GM04504 (cell line): ENCODE measurements around the gene NFATC4.
"Not testable (repeated sequence)": the region's sequence is repeated elsewhere in the genome, so short reads cannot be mapped to it uniquely, and the experiment has no call there.

Source experiments
- DNase-seq: peaks from one replicate; pipeline ENCODE4 v3.0.0-alpha.2; 2012; ENCODE audit warnings: low read depth

The NFATC4 gene

DNA sequence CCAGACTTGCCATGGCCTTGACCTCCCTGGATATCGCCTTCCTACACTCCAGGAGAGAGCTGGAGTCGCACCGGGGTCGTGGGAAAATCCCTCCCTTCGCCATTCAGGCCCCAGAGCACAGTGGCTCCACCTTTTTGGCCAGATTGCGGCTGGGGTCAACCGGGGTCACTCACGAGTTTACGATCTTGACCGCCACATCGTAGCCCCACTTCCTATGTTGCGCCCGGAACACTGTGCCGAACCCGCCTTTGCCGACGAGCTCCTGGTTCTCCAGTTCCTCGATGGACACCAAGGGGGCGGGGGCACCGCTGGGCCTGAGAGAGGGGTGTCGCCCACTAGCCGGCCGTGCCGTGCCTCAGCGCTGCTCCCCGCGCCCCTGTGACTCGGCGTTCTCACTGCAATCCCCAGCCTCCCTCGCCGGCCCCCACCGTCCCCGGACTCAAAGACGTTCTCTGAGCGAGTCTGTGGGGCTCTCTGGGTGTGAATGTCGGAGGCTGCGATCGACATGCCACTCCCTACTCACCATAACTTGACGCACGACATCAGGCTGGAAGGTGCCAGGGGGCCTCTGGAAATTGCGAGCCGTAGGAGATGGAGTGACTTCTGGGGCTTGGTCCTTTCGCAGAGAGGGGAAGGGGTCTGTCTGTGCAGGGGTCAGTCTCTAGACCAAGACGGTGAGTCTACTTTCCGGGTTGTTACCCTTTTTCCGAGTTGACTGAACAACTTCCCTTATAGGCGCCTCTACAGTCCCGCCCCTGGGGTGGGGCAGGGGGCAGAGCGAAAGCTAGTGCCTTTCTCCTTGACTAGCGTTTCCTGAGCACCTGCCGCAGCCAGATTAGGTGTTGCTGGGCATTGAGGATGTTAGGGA lies 28.5 kb upstream of the NFATC4 start, which contains the start of gene RIPK3:
RIPK3 (minus strand) TSS at position 708 of the 868 bp plus-strand sequence; CDS start at position 543, 165 bp downstream.
- DNase-seq, result no peak

DNA sequence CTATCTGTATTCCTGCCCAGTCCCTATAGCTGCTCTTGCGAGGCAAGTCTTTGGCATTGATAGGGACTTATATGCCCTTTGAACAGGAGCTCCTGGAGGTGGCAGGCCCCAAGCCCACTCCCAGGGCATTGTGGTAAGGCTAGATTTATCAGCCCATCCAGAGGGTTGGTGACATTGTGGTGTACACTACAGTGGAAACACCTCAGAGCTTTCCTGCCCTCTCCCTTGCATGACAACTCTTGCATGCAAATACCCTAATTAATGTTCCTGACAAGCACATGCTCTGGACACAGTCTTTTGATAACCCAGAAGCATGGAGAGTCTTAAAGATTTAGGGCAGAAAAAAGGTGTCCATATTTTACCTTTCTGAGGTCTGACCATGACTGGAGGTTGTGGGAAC lies 27.4 kb upstream of the NFATC4 start:
- no peak for DNase-seq

DNA sequence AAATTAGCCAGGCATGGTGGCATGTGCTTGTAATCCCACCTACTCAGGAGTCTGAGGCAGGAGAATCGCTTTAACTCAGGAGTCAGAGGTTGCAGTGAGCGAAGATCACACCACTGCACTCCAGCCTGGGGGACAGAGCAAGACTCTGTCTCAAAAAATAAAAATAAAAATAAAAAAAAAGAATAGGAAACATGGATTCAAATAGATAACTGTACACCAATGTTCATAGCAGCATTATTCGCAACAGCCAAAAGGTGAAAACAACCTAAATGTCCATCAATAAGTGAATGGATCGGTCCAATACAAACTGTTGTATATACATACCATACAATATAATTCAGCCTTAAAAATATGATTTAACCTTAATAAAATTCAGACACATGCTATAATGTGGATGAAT lies 25.1 kb upstream of the NFATC4 start:
- no peak for DNase-seq

DNA sequence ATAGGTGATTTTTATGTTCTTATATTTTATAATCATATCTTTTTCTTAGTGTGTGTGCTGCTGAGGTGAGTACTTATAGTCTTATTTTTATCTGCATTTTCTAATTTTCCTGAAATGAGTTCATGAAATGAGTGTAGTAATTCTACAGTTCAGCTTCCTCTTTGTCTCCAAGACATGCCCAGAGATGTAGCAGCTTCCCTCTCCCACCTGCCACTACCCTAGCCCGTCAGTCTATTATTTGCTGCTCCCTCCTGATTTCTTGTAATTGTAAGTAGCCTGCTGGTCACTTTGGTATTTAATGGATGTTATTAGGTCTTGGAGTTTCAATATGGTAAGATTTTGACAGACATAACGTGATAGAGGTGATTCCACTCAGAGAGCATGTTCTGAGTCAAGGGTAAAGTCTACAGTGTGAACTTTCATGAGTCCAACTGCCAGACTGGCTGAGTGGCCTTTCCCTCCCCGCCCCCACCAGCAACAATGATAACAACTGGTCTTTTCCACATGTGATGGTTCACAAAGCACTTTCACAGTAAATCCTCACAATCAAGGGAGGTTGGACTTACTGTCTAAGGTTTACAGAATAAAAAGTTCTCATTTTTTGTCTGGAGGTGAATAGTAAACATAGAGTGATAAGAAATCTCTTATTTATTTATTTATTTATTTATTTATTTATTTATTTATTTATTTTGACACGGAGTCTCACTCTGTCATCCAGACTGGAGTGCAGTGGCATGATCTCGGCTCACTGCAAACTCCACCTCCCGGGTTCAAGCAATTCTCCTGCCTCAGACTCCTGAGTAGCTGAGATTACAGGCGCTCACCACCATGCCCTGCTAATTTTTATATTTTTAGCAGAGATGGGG lies 24.0 kb upstream of the NFATC4 start:
- no peak for DNase-seq

DNA sequence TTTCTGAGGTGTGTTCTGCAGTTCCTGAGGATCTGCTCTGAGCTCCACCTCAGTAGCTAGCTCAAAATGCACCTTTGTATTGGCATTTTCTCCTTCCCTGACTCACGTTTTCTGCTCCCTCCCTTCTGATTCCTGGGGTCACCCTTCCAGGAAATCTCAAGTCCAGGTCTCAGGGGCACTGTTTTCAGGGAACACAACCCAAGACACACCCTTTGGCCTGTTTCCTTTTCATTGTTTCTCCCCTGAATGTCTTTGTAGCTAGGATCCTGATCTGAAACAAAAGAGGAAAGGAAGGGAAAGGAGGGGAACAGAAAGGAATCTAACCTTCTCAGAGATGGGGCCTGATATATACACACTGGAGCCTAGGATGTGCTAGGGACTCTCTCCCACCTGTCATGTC lies 20.9 kb upstream of the NFATC4 start:
- DNase-seq, result no peak

DNA sequence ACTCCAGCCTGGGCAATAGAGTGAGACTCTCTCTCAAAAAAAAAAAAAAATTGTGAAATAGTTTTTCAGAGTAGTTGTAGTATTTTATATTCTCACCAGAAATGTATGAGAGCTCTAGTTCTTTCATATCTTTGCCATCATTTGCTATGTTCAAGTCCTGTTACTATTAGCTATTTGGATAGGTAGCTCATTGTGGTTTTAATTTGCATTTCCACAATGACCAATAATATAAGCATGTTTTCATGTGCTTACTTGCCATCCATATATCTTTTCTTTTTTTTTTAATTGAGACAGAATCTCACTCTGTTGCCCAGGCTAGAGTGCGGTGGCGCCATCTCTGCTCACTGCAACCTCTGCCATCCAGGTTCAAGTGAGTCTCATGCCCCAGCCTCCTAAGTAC lies 19.8 kb upstream of the NFATC4 start:
- no peak for DNase-seq

DNA sequence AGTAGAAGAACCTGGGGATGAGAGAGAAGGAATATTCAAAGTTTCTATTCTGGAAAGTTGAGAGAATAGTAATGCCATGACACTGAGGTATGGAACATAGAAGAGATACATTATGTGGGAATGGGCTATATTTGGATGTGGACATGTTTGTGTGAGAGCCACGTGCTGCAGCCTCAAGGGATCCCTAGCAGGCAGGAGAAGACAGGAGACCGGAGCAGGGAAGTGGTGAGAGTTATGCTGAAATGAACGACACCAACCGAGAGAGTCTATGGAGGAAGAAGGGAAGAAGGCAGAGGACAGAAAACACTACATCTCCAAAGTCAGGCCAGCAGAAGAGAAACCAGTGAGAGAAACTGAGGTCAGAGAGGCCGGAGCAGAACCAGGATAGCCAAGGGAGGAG lies 18.2 kb upstream of the NFATC4 start:
- DNase-seq, result no peak

DNA sequence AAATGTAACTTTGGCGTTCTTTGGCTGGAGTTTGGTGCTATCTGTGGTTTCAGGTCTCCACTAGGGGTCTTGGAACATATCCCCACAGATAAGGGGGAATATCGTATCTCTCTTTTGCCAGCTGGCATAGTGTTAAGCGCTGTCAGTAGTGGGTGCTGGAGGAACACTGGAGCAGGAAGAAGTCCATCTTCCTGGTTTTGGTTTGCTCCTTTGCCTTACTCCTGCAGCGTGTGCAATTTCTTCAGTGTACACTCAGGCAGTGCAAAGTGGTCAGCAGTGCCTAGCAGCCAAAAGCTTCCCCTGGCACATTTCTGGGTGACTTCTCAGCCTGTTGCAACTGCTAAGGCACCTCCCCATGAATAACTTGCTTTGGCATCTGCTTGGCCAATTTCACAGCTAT lies 16.5 kb upstream of the NFATC4 start:
- no peak for DNase-seq

DNA sequence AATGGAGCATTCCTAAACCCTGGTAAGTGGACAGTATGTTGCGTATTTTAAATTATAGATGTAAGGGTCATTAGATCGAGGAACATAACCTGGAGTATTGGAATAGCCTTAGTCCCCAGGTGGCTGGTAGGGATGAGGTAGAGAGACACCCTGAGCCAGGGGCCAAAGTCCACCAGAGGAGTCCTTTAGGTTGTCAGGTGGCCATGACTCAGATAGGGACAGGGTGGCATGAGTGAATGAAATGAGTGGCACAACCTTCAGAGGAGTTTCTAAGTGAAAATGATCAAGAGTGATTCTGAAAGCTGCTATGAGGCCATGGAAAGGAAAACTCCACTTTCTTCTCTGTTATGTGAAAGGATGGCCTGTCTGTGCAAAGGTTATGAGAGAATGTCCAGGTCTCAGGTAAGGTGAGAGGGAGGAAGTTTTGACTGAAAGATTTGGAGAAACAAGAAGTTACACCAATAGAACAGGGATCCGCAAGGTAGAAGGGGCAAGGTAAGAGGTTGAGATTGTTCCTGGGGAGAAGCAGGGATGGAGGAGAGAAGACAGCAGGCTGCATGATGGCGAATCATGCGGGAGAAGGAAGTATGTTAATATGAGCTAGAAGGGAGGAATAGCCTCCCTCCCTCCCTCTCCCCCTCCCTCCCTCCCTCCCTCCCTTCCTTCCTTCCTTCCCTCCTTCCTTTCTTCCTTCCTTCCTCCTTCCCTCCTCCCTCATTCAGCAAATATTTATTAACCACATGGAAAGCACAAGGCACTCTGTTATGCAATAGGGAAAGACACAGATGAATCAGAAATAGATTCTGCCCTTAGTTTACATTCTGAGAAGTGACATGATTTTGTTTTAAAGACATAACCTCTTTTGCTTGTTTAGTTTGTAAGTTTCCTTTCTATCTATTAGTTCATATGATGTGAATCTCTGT lies 14.2 kb upstream of the NFATC4 start:
- DNase-seq, result peak; percentile 37

DNA sequence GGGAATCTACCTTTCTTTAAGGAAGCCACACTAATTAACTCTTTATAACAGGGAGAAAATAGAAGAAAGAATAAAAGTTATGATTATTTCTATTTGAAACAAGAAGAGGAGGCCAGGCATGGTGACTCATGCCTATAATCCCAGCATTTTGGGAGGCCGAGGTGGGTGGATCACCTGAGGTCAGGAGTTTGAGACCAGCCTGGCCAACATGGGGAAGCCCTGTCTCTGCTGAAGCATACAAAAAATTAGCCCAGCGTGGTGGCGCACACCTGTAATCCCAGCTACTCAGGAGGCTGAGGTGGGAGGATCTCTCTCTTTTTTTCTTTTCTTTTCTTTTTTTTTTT lies 13.5 kb upstream of the NFATC4 start:
- DNase-seq, result not testable (repeated sequence)

DNA sequence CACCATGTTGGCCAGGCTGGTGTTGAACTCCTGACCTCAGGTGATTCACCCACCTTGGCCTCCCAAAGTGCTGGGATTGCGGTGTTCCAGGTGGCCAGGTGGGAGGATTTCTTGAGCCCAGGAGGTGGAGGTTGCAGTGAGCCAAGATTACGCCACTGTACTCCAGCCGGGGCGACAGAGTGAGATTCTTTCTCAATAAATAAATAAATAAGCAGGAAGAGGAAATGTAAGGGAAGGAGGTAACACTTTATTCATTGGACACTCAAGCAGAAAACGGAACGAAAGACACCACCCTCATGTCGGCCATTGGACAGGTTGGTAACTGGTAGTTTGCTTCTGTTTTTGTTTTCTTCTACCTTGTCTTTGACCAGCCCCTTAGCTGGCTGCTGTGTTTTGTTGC lies 13.0 kb upstream of the NFATC4 start:
- DNase-seq, result no peak

DNA sequence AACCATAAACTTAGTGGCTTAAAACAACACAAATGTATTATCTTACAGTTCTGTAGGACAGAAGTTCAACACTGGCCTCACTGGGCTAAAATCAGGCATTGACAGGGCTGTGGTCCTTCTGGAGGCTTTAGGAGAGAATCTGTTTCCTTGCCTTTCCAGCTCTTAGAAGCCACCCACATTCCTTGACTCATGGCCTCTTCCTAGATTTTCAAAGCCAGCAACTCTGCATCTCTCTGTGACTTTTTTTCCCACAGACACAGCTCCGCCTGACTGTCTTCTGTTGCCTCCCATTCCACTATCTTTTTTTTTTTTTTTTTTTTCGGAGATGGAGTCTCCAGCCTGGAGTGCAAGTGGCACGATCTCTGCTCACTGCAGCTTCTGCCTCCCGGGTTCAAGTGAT lies 11.8 kb upstream of the NFATC4 start:
- DNase-seq, result no peak

DNA sequence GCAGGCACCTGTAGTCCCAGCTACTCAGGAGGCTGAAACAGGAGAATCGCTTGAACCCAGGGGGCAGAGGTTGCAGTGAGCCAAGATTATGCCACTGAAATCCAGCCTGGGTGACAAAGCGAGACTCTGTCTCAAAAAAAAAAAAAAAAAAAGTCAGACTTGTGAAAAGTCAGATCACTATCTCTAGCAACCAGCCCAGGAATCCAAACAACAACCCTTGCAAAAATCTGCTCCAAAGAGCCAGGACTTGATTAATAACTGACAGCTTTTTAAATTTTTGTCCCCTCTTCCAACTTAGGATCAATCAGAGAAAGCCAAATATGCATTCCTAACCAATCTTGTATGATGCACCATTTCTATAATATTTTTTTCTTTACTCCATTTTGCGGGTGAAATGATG lies 7.7 kb upstream of the NFATC4 start:
- no peak for DNase-seq

DNA sequence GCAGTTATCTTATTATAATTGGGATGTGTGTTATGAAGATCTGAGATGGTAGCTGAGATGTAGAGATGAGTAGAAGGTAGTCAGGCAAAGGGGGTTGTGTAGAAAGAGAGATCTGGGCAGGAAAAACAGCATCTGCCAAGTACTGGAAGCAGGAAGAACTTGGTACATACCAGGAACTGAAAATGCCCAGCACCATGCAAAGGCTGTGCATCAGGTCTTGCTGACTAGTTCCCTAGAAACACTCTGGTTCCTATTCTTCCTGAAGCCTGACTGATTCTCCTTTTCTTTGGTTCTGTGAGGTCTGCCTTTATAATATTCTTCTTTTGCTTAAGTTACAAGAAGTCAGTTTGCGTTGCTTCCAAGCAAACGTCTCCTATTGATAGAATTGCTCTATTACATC lies 6.7 kb upstream of the NFATC4 start:
- no peak for DNase-seq

DNA sequence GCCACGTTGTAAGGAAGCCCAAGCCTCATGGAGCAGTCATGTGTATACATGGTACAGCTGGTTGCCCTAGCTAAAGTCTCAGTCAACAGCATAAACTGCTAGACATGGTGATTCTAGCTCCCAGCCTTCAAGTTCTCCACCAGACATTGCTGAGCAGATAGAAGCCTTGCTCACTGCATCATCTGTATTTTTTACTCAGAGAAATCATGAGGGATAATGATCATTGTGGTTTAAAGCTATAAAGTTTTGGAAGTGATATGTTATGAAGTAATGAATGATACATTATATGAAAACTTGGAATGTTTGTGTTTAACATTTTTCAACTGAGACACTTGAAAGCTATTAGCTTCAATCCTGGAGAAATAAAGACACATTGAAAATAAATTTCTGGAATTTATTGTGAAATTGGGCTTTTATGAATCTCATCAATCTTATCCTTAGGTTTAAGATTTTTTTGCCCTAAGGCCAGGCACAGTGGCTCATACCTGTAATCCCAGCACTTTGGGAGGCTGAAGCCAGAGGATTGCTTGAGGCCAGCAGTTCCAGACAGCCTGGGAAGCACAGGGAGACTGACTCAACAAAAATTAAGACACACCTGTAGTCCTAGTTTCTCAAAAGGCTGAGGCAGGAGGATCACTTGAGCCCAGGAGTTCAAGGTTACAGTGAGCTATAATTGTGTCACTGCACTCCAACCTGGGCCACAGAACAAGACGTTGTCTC lies 5.6 kb upstream of the NFATC4 start:
- DNase-seq, result peak; percentile 74

DNA sequence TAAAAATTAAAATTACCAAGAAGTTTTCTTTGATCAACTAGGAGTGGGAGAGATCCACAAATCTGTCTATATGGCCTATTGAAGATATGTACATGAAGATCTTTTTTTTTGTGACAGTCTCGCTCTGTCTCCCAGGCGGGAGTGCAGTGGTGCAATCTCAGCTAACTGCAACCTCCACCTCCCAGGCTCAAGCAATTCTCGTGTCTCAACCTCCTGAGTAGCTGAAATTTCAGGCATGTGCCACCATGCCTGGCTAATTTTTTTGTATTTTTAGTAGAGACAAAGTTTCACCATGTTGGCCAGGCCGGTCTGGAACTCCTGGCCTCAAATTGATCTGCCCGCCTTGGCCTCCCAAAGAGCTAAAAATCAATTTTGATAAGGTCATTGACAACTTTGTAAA lies 4.6 kb upstream of the NFATC4 start:
- no peak for DNase-seq

DNA sequence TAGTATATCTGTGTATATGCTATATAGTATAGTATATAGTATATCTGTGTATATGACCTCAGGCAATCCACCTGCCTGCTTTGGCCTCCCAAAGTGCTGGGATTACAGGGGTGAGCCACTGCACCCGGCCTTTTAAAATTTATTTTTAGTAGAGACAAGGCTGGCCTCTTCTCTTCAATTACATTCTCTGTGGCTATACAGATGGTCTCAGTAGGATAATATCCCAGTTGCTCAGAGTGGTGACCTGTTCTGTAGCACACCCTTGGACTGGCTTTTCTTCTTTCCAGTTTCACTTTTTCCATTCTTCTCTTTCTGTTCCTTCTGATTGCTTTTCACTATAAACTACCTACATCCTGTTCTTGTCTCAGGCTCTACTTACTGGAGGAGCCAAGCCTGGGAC lies 3.1 kb upstream of the NFATC4 start:
- DNase-seq, result no peak

DNA sequence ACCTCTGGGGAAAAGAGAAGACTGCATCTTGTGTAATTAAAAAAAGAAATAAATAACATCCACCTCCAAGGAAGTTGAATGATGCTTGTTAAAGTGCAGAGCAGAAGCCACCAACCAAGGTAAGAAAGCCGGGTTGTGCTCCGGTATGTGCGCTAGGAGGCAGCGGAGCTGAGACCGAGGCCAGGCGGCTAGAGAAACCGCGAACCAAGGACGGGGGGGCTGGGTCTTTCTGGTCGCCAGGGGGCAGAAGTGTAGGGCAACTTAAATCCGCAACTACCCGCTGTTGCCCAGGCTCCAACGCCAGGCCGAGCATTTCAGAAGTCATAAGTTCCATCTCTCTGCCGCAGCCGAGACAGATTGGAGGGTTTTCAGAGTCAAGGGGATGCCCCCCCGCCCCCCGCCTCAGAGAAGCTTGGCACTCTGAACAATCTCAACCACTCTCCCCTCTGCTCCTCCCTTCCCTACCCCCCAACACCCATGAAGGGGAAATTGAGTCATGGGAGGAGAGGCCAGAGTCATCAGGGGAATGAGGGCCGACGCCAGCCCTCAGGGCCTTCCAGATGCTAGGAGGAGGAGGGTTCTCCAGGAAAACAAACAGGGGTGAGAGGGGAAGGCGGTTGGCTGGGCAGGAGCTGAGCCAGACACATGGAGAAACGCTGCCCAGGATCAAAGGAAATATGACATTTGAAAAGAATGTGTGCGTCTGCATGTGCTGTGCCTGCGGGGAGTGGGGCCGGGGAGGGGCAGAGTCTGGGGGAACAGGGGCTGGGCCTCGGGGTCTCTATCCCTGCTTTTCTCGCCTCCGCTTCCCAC lies 2.2 kb upstream of the NFATC4 start:
- peak; percentile 91 for DNase-seq

DNA sequence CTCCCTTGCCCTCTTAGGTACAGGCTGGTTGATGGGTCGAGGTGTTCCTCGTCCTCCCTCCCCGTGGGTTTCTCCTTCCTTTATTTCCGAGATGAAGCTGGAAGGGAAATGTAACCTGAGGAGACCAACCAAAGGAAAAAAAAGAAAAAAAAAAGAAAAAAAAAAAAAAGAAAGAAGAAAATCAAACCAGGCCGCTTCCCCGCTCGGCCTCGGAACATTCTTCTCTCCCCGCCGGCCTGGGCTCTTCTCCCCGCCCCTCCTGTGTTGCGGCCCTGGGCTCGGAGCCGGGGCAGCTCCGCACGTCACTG lies 1.6 kb upstream of the NFATC4 start:
- DNase-seq, result no peak

DNA sequence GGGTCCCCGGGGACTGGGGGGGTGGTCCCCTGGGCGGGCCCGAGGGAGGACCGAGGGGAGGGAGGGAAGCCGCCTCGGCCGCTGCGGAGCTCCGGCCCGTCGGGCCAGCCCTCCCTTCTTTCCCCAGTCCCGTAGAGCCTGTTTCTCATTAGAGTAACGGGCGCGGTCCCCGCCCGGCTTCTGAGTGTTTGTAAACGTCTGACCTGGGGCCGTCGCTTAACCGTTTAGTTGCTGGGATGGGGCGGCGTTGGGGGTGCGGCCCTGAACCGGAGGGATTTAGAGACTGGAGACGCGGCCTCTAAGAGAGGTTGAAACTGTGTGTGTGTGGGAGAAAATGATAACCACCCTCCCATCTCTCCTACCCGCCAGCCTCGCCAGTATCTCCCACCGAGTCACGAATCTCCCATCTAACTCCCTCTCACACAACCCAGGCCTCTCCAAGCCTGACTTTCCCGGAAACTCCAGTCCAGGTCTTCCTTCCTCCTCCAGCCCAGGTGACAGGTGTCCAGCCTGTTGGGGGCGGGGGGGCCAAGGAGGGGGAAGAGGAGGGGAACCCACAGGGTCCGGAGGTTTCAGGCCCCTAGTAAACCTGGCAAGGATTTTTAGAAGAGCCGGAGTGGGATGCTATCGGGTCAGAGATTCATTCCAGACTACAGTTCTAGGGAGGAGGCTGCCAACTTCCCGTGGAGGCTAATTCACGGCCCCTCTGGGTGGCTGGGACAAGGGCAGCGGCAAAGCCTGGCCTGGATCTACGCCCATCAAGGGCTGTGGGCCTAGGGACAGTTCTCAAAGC lies 1.1 kb upstream of the NFATC4 start:
- peak; percentile 96 for DNase-seq
